ENCODE results near the gene TNK2. TPM values are rescaled to one million over a fixed set of nuclear protein-coding genes. Genes with fewer than 3 reads are reported as not detected.

The TNK2 gene
- total RNA-seq, 1 donor from 2014 or later, result 35.5 TPM

DNA sequence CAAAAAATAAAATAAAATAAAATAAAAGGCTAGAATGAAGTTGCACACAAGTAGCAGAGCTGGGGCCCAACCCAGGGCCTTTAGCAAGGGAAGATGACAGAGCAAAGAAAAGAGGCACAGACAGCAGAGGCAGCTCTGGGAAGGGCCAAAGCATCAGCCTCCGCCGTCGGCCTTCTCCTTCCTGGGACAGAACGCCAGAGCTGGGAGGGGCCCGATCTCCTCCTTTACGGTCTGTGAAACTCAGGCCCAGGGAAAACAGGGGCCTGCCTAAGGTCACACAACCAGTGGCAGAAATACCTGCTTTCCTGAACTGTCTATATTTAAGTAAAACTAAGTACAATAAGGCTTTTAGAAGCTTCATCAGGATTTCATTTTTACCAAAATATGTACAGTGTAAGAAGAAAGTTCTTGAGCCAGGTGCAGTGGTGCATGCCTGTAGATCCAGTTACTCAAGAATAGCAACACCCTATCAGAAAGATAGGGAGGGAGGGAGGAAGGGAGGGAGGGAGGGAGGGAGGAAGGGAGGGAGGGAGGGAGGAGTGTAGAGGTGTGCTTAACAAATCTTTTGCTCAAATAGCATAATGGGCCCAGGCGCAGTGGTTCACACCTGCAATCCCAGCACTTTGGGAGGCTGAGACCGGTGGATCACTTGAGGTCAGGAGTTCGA is 53.6 kb downstream of the TNK2 start:
- peak; percentile 61 for DNase-seq (ENCODE audit: low spot score)
- no peaks in the 10 kb centered on the region for H3K9me3 Mint-ChIP-seq (ENCODE audit: low read depth)
- H3K27me3 Mint-ChIP-seq (ENCODE audit: low read depth), result no peaks in the 10 kb centered on the region
- no peak overlapping the region for H3K27ac Mint-ChIP-seq (ENCODE audit: unreplicated experiment)
- TF ChIP-seq, protein P1, sequence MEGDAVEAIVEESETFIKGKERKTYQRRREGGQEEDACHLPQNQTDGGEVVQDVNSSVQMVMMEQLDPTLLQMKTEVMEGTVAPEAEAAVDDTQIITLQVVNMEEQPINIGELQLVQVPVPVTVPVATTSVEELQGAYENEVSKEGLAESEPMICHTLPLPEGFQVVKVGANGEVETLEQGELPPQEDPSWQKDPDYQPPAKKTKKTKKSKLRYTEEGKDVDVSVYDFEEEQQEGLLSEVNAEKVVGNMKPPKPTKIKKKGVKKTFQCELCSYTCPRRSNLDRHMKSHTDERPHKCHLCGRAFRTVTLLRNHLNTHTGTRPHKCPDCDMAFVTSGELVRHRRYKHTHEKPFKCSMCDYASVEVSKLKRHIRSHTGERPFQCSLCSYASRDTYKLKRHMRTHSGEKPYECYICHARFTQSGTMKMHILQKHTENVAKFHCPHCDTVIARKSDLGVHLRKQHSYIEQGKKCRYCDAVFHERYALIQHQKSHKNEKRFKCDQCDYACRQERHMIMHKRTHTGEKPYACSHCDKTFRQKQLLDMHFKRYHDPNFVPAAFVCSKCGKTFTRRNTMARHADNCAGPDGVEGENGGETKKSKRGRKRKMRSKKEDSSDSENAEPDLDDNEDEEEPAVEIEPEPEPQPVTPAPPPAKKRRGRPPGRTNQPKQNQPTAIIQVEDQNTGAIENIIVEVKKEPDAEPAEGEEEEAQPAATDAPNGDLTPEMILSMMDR (IDR thresholded peaks at IDR 0.05), result no peak
- peaks cover 7% of the 10 kb centered on the region for H3K4me1 Mint-ChIP-seq (ENCODE audit: low read depth)
- no peaks in the 10 kb centered on the region for H3K36me3 Mint-ChIP-seq (ENCODE audit: low read depth)
- H3K4me3 Mint-ChIP-seq (ENCODE audit: unreplicated experiment), result no peak overlapping the region

DNA sequence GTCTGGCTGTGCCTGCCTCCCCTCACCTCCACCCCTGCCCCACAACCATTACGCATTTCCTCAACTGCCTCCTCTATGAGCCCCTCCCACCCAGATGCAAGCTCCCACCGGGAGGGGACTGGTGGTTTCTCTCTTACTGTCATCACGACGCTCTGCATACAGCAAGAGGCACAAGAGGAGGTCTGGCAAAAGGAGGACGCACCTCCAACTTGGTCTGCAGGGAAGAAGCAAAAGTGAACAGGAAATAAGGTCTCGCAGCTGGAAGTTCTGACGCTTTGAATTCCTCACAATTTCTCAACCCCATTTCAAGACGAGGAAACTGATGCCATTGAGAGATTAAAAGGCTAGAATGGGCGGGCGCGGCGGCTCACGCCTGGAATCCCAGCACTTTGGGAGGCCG is 54.4 kb downstream of the TNK2 start:
- TF ChIP-seq, protein P1 (IDR thresholded peaks at IDR 0.05), result no peak
- Mint-ChIP-seq H3K36me3 (ENCODE audit: low read depth) (no peaks in the 10 kb centered on the region), H3K4me1 (ENCODE audit: low read depth) (peaks cover 7% of the 10 kb centered on the region), H3K9me3 (ENCODE audit: low read depth) (no peaks in the 10 kb centered on the region), H3K4me3 (ENCODE audit: unreplicated experiment) (no peak overlapping the region), H3K27me3 (ENCODE audit: low read depth) (no peaks in the 10 kb centered on the region), H3K27ac (ENCODE audit: unreplicated experiment) (no peak overlapping the region)
- DNase-seq (ENCODE audit: low spot score), result peak; percentile 42

DNA sequence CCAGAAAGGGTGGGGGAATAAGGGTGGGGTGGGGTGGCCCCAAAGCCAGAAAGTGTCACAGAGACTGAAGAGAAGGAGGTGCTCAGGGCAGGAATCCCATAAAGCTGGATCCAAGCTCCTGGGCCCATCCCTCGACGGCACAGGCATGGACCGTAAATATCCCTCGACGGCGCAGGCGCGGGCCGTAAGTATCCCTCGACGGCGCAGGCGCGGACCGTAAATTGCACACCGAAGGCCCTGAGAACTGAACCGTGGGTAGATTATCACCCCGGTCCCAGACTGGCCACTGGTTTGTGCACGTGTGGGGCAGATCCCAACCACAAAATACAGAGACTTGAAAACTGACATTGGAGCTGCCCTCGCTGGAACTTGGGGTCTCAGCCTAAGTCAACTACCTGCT is 55.3 kb downstream of the TNK2 start:
- DNase-seq (ENCODE audit: low spot score), result peak; percentile 29
- H3K36me3 Mint-ChIP-seq (ENCODE audit: low read depth), result no peaks in the 10 kb centered on the region
- TF ChIP-seq, protein P1 (IDR thresholded peaks at IDR 0.05), result no peak
- H3K27me3 Mint-ChIP-seq (ENCODE audit: low read depth), result no peaks in the 10 kb centered on the region
- no peaks in the 10 kb centered on the region for H3K9me3 Mint-ChIP-seq (ENCODE audit: low read depth)
- H3K27ac Mint-ChIP-seq (ENCODE audit: unreplicated experiment), result no peak overlapping the region
- H3K4me1 Mint-ChIP-seq (ENCODE audit: low read depth), result peaks cover 7% of the 10 kb centered on the region
- no peak overlapping the region for H3K4me3 Mint-ChIP-seq (ENCODE audit: unreplicated experiment)

DNA sequence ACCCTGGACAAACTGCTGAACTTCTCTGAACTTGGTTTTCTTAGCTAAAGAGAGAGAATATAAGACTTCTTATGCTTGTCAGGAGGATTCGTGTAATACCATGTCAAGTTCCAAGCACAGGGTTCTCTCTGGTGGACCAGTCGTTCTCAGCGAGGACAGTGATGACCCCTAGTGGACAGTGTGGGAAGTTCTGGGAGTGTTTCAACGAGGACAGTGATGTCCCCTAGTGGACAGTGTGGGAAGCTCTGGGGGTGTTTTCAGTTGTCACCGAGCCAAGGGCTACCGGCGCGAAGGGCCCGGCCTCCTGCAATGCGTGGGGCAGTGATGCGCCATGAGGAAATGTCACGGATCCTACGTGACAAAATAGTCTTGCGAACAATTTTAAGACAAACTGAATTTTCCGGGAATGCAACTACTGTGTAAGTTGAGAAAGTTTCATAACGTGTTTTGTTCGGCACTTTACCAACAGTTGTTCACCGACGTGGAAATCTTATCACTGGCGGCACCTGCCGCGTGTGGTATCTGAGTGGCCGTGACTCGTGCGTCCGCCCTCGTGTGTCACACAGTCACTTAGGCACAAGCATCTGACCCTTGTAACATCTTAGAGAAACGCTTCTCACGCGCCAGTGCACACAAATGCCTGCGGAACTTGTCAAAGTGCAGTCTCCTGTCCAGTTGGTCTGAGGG is 57.4 kb downstream of the TNK2 start:
- TF ChIP-seq, protein P1 (IDR thresholded peaks at IDR 0.05), result peak; percentile 100
- H3K4me1 Mint-ChIP-seq (ENCODE audit: low read depth), result peaks cover 7% of the 10 kb centered on the region
- peak overlapping the region; percentile 40 for H3K4me3 Mint-ChIP-seq (ENCODE audit: unreplicated experiment)
- no peak for DNase-seq (ENCODE audit: low spot score)
- no peak overlapping the region for H3K27ac Mint-ChIP-seq (ENCODE audit: unreplicated experiment)
- no peaks in the 10 kb centered on the region for H3K36me3 Mint-ChIP-seq (ENCODE audit: low read depth)
- no peaks in the 10 kb centered on the region for H3K9me3 Mint-ChIP-seq (ENCODE audit: low read depth)
- no peaks in the 10 kb centered on the region for H3K27me3 Mint-ChIP-seq (ENCODE audit: low read depth)

DNA sequence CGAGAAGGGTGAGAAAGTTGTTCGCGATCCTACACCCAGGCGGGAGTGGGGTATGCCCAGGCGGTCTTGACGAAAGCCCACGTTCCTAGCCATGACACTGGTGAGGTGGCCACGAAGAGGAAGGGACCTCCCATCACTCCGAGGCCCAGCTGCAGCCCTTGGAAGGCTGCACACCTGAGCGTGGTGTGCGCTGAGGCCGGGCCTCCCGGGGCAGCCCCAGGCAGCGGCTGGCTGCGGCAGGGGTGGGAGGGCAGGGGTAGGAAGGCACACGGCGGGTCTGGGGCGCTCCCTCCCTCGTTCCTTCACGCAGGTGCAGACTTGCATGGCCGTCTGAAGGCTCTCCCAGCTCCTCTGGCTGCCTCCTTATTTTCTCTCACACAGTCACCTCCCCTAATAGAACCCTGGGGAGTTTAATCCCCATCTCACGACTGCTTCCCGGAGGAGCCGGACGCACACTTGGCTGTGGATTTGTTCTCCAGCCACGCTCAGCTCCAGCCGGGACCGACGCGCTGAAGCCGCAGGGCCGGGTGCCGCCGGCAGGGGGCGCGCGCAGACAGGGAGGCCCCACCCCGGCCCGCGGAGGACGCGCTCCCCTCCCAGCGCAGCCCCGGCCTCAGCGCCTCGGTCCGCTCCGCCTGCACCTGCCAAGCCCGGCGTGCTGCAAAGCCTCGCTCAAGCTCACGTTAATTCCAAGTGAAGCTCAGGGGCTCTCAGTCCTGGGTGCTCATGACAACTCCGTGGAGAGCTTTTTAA is 58.9 kb downstream of the TNK2 start:
- Mint-ChIP-seq H3K27ac (ENCODE audit: unreplicated experiment) (no peak overlapping the region), H3K27me3 (ENCODE audit: low read depth) (no peaks in the 10 kb centered on the region), H3K36me3 (ENCODE audit: low read depth) (no peaks in the 10 kb centered on the region), H3K4me3 (ENCODE audit: unreplicated experiment) (no peak overlapping the region), H3K9me3 (ENCODE audit: low read depth) (no peaks in the 10 kb centered on the region), H3K4me1 (ENCODE audit: low read depth) (peaks cover 7% of the 10 kb centered on the region)
- DNase-seq (ENCODE audit: low spot score), result no peak
- TF ChIP-seq, protein P1 (IDR thresholded peaks at IDR 0.05), result no peak

Data from chondrocyte (in vitro differentiated cells).